Measurements from ENCODE around the gene DNAJC16.

DNAJC16 gene

DNA sequence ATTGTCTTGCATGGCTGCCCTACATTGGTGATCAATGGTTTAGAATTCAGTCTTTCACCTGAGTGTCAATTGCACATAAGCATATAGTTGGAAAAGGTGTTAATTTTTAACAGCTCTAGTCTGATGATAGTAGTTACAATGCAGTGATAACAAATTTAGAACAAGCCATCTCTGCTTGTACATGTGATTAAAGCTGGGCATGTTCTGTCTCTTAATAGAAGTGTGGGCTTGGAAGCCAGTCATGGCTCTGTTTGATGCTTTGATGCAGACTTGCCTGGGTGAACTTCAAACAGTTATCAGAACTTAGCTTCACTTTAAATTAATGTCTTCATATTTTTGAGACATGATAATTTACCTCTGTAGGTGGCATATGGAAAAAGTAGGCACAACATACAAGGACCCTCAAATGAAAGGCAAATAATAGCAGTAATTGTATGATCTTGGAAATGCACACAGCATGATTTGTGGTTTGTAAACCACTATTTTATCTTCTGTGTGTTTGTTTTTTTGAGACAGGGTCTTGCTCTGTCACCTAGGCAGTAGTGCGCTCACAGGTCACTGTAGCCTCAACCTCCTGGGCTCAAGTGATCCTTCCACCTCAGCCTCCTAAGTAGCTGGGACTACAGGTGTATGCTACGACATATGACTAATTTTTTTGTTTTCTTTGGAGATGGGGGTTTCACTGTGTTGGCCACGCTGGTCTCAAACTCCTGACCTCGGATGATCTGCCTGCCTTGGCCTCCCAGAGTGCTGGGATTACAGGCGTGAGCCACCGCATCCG lies 94.4 kb downstream of the DNAJC16 start:
- DNase-seq (ENCODE audit: low read depth) = no peak

DNA sequence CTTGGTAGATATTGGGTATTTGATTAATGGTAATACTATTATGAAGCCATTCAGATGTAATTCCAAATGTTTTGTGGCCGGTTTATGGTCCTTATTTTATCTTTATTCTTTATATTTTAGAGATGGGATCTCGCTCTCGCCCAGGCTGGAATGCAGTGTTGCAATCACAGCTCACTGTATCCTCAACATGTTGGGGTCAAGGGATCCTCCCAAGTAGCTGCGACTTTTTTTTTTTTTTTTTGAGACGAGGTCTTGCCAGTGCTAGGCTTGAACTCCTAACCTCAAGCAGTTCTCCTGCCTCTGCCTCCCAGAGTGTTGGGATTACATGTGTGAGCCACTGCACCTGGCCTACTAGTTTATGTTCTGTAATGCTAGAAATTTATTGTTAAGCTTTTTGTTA lies 95.3 kb downstream of the DNAJC16 start:
- no peak for DNase-seq (ENCODE audit: low read depth)

GRCh38 chr1:15622712-15623373 lies 96.2 kb downstream of the DNAJC16 start:
- DNase-seq (ENCODE audit: low read depth) = no peak

DNA sequence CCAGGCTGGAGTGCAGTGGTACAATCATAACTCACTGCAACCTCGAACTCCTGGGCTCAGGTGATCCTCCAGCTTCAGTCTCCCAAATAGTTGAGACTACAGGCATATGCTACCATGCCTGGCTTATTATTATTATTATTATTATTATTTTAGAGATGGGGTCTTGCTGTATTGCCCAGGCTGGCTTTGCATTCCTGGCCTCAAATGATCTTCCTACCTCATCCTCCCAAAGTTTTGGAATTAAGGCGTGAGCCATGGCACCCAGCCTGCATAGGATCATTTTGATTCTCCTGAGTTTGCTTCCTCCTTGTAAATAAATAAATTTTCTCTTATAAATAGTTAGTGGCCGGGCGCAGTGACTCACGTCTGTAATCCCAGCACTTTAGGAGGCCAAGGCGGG lies 96.8 kb downstream of the DNAJC16 start:
- no peak for DNase-seq (ENCODE audit: low read depth)

DNA sequence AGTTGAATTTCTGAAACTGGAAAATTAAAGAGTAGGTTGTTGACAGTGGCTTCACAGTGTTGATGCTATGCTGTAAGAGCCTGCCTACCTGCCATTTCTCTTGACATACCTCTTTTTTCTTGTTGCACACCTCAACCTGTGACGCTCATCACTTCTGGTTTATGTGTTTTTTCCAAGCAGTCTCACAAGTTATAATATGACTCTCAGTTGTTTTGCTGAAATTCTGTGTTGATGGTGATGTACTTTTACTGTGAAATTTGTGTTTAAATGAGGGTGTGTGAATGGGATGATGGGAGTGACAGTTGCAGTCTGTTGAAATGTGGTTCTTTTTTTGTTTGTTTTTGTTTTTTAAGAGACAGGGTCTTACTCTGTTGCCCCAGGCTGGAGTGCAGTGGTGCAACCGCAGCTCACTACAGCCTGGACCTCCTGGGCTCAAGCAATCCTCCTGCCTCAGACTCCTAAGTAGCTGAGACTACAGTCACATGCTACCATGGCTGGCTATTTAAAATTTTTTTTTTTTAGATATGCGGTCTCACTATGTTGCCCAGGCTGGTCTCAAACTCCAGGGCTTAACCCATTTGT lies 97.6 kb downstream of the DNAJC16 start:
- no peak for DNase-seq (ENCODE audit: low read depth)

- no peak for DNase-seq (ENCODE audit: low read depth)
These were observed 98.6 kb downstream of the DNAJC16 start for GRCh38 chr1:15625056-15625917.
